ENCODE results near the gene FCRLB.

DNA sequence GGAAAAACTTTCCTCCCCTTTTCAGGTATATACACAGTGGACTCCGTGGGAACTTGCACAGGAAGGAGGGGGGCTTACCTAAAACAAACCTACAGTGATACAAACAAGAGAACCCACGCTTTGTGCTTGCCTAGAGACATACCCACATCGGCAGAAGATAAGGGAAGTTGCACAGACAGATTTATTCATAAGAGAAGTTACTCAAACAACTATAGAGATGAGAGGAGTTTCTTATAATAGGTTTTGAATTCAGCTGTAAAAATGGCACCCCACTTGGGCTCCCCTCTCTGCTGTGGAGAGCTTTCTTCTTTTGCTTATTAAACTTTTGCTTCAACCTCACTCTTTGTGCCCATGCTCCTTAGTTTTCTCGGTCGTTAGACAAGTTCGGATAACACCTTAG lies 26.5 kb downstream of the FCRLB start:
- TF ChIP-seq, protein P1, sequence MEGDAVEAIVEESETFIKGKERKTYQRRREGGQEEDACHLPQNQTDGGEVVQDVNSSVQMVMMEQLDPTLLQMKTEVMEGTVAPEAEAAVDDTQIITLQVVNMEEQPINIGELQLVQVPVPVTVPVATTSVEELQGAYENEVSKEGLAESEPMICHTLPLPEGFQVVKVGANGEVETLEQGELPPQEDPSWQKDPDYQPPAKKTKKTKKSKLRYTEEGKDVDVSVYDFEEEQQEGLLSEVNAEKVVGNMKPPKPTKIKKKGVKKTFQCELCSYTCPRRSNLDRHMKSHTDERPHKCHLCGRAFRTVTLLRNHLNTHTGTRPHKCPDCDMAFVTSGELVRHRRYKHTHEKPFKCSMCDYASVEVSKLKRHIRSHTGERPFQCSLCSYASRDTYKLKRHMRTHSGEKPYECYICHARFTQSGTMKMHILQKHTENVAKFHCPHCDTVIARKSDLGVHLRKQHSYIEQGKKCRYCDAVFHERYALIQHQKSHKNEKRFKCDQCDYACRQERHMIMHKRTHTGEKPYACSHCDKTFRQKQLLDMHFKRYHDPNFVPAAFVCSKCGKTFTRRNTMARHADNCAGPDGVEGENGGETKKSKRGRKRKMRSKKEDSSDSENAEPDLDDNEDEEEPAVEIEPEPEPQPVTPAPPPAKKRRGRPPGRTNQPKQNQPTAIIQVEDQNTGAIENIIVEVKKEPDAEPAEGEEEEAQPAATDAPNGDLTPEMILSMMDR (IDR thresholded peaks at IDR 0.05; ENCODE audit: low read length), result no peak
- TF ChIP-seq EZH2 (optimal IDR thresholded peaks at IDR 0.05; ENCODE audit: low read depth, low read length) (no peak), EZH2phosphoT487 (IDR thresholded peaks at IDR 0.05; ENCODE audit: low read length) (no peak)
